SK-N-MC (cell line): Measurements from ENCODE around the gene IFT80.
"Not testable (repeated sequence)": the region's sequence is repeated elsewhere in the genome, so short reads cannot be mapped to it uniquely, and the experiment has no call there.

Source experiments
- DNase-seq: peaks from one replicate; pipeline ENCODE4 v3.0.0-alpha.2; 2011; ENCODE audit warnings: low read depth, low spot score
- H3K27ac ChIP-seq: fragments of 200-600 bp; sonication (generic); 2 replicates; pipeline ENCODE4 v1.5.1; 2016; ENCODE audit warnings: mixed run types
- H3K36me3 ChIP-seq: fragments of 200-600 bp; sonication (generic); 2 replicates; pipeline ENCODE4 v1.6.1; 2017; ENCODE audit warnings: antibody characterized with exemption, low read length, mixed read lengths; ENCODE audit not compliant: insufficient read depth
- H3K4me3 ChIP-seq: fragments of 200-600 bp; sonication (generic); 2 replicates; pipeline ENCODE4 v1.5.1; 2016
- H3K9ac ChIP-seq: fragments of 200-600 bp; sonication (generic); 2 replicates; pipeline ENCODE4 v1.8.0; 2017; ENCODE audit warnings: mixed run types, mixed read lengths; ENCODE audit not compliant: insufficient read length
- H3K9me3 ChIP-seq: fragments of 200-600 bp; sonication (generic); 2 replicates; pipeline ENCODE4 v1.6.1; 2017; ENCODE audit warnings: low read depth, mild to moderate bottlenecking, antibody characterized with exemption, low read length, moderate library complexity, mixed read lengths
- EZH2 ChIP-seq: fragments of 200-600 bp; sonication (generic); IDR thresholded peaks from one replicate; pipeline ENCODE4 v1.6.1; 2017; ENCODE audit warnings: antibody characterized with exemption
- FOXP2 ChIP-seq: optimal IDR thresholded peaks from 2 replicates; pipeline ENCODE3; 2011; ENCODE audit warnings: mild to moderate bottlenecking, moderate library complexity; ENCODE audit not compliant: insufficient read depth; ENCODE audit errors: extremely low read length, control extremely low read depth
- POLR2AphosphoS5 ChIP-seq: IDR thresholded peaks from 2 replicates; pipeline ENCODE4 v1.6.1; 2012; ENCODE audit warnings: mild to moderate bottlenecking, low read depth, low read length, borderline replicate concordance

The IFT80 gene

DNA sequence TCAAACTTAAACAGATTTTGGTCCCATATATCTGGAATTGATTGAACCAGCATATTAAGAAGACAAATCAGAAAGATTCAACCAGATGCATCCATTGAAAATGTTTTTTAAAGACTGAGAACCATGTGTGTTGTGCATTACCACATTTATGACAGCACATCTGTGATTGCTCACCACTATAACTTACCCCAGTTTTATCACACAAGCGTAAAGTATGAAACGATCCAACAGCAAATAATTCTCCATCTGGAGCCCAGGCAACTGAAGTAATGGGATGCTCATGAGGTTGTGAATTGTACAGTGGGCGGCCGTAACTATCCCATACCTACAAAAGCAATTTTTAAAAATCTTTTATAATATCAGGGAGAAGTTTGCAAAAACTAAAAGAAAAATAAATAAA is 43.2 kb downstream of the IFT80 start:
- no peak overlapping the region for H3K9ac ChIP-seq
- H3K4me3 ChIP-seq: no peak overlapping the region
- H3K27ac ChIP-seq: no peak overlapping the region
- DNase-seq: no peak
- H3K36me3 ChIP-seq: 0 out of 2 replicates have a peak, but pooled peaks cover 4% of the 10 kb centered on the region
- TF ChIP-seq POLR2AphosphoS5: no peak
- no peak for TF ChIP-seq EZH2
- TF ChIP-seq FOXP2: no peak
- no peaks in the 10 kb centered on the region for H3K9me3 ChIP-seq

DNA sequence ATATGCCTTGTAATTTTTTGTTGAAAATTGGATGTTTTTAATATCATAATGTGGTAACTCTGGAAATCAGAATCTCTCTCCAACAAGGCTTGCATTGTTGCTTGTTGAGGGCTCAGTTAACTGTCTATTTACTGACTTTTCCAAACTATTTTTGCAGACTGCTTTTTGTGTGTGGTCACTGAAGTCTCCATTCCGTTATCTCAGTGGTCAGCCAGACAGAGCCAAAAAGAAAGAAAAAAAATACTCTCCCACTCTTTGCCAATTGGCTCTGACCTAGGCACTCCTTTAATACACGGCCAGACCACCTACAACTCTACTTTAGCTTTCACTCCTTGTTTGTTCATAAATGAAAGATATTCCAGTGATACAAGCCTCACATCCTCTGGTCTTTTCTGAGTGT is 52.5 kb downstream of the IFT80 start:
- Histone ChIP-seq H3K9ac (no peak overlapping the region), H3K27ac (no peak overlapping the region), H3K36me3 (no peaks in the 10 kb centered on the region), H3K4me3 (no peak overlapping the region), H3K9me3 (no peaks in the 10 kb centered on the region)
- TF ChIP-seq POLR2AphosphoS5 (no peak), FOXP2 (no peak), EZH2 (no peak)
- DNase-seq: no peak

DNA sequence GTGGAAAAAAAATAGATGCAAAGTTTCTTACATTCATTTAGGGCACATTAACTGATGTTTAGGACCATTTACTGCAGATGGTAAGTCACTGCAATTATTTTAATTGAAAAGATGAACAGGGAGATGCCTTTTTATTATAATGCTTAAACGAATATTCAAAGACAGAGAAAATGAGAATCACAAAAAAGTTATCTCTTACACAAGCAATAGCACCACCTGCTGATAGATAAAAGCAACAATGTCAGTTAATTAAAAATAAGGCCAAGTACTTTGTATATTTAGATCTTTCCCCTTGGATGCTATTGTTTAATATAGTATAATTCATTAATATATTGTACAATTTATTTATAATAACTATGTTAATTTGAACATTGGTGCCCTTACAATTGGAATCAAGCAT is 55.9 kb downstream of the IFT80 start:
- Histone ChIP-seq H3K9ac (no peak overlapping the region), H3K36me3 (no peaks in the 10 kb centered on the region), H3K9me3 (no peaks in the 10 kb centered on the region), H3K27ac (no peak overlapping the region), H3K4me3 (no peak overlapping the region)
- TF ChIP-seq FOXP2: no peak
- TF ChIP-seq POLR2AphosphoS5: no peak
- no peak for TF ChIP-seq EZH2
- no peak for DNase-seq

DNA sequence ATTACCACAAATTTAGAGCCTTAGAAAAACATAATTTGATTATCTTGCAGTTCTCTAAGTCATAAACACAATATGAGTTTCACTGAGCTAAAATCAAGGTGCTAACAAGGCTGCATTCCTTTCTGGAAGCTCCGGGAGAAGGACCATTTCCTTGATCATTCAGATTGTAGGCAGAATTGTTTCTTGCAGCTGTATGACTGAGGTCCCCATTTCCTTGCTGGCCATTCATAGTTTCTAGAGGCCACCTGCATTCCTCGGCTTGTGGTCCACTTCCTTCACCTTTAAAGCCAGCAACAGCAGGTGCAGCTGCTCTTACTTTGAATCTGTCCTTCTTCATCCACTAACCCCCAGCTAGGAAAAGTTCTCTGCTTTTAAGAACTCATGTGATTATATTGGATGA is 58.7 kb downstream of the IFT80 start:
- H3K9ac ChIP-seq: no peak overlapping the region
- no peak for DNase-seq
- H3K4me3 ChIP-seq: no peak overlapping the region
- no peak overlapping the region for H3K27ac ChIP-seq
- H3K36me3 ChIP-seq: no peaks in the 10 kb centered on the region
- H3K9me3 ChIP-seq: no peaks in the 10 kb centered on the region
- TF ChIP-seq FOXP2 (no peak), POLR2AphosphoS5 (no peak), EZH2 (no peak)

DNA sequence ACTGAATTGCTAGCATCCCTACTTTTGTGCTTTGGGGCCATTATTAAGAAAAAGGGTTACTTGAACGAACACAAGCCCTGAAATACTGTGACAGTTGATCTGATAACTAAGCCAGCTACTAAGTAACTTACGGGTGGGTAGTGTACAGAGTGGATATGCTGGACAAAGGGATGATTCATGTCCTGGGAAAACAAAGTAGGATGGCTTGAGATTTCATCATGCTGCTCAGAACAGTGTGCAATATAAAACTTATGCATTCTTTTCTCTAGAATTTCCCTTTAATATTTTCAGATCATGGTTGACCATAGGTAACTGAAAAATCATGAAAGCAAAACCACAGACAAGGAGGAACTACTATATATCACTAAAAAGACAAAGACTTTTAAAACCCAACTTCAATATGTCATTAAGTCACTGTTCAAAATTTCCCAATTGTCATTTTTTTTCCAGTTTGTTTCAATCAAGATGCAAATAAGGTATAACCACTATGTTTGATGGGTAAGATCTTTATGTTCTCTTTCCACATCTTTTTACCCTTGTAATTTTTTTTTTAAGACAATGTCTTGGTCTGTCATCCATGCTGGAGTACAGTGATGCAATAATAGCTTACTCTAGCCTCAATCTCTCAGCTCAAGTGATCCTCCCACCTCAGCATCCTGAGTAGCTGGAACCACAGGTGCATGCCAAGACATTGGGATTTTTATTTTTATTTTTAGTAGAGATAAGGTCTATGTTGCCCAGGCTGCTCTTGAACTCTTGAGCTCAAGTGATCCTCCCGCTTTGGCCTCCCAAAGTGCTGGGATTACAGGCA is 67.7 kb downstream of the IFT80 start:
- DNase-seq: no peak

DNA sequence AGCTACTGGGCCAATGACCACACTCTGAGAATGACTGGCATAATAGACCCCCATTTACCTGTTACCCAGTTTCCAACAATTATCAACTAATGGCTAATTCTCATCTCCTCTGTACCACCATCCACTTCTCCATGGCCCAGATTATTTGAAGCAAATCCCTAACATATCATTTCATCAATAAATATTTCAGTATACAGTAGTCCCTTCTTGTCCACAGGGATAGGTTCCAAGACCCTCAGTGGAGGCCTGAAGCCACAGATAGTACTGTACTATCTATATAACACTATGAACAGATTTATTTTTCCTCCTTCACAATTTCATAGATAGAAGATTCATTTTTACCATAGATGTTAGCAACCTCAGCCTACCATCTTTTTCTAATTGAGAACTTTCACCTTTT is 68.3 kb downstream of the IFT80 start:
- Histone ChIP-seq H3K9ac (no peak overlapping the region), H3K27ac (no peak overlapping the region), H3K9me3 (no peaks in the 10 kb centered on the region), H3K36me3 (no peaks in the 10 kb centered on the region), H3K4me3 (no peak overlapping the region)
- no peak for TF ChIP-seq FOXP2
- no peak for TF ChIP-seq EZH2
- no peak for TF ChIP-seq POLR2AphosphoS5
- no peak for DNase-seq

More for the DNA sequence above, 67.7 kb downstream of the IFT80 start:
- Histone ChIP-seq H3K9me3 (no peaks in the 10 kb centered on the region), H3K9ac (no peak overlapping the region), H3K27ac (no peak overlapping the region), H3K36me3 (no peaks in the 10 kb centered on the region), H3K4me3 (no peak overlapping the region)
- TF ChIP-seq POLR2AphosphoS5 (no peak), EZH2 (no peak), FOXP2 (no peak)

DNA sequence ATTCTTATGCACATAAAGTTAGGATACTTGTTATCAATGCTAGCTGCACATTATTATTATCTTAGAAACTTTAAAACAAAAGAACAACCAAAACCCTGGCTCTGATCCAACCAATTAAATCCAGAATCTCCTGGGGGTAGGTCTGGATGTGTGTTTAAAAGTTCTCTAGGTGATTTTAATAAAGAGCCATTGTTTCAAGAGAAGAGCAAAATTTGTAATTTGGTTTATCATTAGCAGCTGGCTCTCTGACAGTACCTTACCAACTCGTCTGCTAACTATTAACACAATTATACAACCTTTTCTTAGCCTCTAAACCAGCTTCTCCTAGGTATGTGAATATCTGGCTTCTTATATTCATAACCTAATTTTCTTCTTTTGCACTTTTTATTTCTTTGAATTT is 68.9 kb downstream of the IFT80 start:
- Histone ChIP-seq H3K9me3 (no peaks in the 10 kb centered on the region), H3K27ac (no peak overlapping the region), H3K4me3 (no peak overlapping the region), H3K36me3 (no peaks in the 10 kb centered on the region), H3K9ac (no peak overlapping the region)
- TF ChIP-seq FOXP2 (no peak), POLR2AphosphoS5 (no peak)
- no peak for DNase-seq

DNA sequence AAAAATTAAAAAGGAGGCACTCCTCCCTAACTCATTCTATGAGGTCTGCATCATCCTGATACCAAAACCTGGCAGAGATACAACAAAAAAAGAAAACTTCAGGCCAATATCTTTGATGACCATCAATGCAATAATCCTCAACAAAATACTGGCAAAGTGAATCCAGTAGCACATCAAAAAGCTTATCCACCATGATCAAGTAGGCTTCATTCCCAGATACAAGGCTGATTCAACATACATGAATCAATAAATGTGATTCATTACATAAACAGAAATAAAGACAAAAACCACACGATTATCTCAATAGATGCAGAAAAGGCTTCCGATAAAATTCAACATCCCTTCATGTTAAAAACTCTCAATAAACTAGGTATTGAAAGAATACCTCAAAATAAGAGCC is 72.7 kb downstream of the IFT80 start:
- H3K9ac ChIP-seq, H3K36me3 ChIP-seq, H3K9me3 ChIP-seq, H3K27ac ChIP-seq, DNase-seq, H3K4me3 ChIP-seq: not testable (repeated sequence)

DNA sequence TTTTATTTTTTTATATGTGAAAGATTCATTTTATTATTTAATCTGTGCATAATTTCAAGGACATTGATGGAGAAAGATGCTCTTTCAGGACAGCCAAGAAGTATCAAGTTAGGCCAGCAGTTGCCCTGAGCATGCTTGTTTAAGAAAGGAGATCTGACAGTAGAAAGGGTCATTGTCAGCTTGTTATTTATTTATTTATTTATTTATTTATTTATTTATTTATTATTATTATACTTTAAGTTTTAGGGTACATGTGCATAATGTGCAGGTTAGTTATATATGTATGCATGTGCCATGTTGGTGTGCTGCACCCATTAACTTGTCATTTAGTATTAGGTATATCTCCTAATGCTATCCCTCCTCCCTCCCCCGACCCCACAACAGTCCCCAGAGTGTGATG is 77.2 kb downstream of the IFT80 start:
- H3K9ac ChIP-seq, H3K9me3 ChIP-seq, DNase-seq, H3K36me3 ChIP-seq, H3K27ac ChIP-seq, H3K4me3 ChIP-seq: not testable (repeated sequence)
